ENCODE results near the gene STX8. TPM values are rescaled to one million over a fixed set of nuclear protein-coding genes. Genes with fewer than 3 reads are reported as not detected.

STX8 gene
- total and polyA plus RNA-seq, 9 of the 15 experiments (the other 6 are each of a cell fraction or from before 2014, with no cell fraction given) = 14.6 to 42.5 (median 22.1) TPM

DNA sequence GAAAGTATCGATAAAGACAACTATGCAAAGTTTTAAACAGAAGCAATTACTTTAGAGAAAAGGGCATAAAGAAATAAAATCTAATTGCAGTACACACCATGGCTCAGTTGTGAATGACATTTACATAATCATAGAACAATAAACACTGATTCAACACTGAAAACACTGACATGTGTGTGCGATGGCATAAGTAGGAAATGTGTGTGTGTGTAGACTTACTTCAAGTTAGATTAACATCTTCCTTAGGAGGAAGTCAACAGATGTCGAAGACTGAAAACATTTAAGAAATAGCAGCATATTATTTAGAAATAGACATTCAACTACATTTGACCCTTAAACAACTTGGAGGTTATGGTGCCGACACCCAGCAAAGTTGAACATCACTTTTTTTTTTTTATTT lies 172.4 kb downstream of the STX8 start:
- no peaks in the 10 kb centered on the region for H3K9me3 ChIP-seq (replicated peaks; ENCODE audit: control insufficient read depth, insufficient read depth, low read depth, low read length)
- no peak overlapping the region for H3K4me2 ChIP-seq (ENCODE audit: insufficient read depth, low read length)
- H3K9ac ChIP-seq (ENCODE audit: insufficient read depth in 1 of 2, low read depth in 2 of 2, low read length in 2 of 2) = no peak overlapping the region
- no peak overlapping the region for H3K4me3 ChIP-seq
- ATAC-seq = no peak
- no peaks in the 10 kb centered on the region for H3K79me2 ChIP-seq (ENCODE audit: control insufficient read depth, insufficient read depth, low read length)
- no peak overlapping the region for H3K27ac ChIP-seq (ENCODE audit: extremely low read depth, low read depth, low read length)
- ChIA-PET CTCF (ENCODE audit: low intra/inter-chr PET ratio) (no interaction called here), POLR2A (no interaction called here)
- in situ Hi-C loops (cut with MboI) (no loop called here), intact Hi-C loops (cut with micrococcal nuclease) (loop anchor here (5.0 kb wide), 1 partner anchor 119 kb away; no protein-coding TSS in a partner anchor)
- no peak overlapping the region for H2AFZ ChIP-seq (ENCODE audit: low read depth, low read length)
- 5% methylated on average over 4 of the region's 4 CpGs for WGBS (ENCODE audit: insufficient coverage, low coverage, missing lambda C conversion rate)
- H3K9me1 ChIP-seq (ENCODE audit: control insufficient read depth, insufficient read depth, low read length) = no peaks in the 10 kb centered on the region
- H3K36me3 ChIP-seq (ENCODE audit: control insufficient read depth, insufficient read depth, low read length) = no peaks in the 10 kb centered on the region
- H3K27me3 ChIP-seq (ENCODE audit: control insufficient read depth in 2 of 2, insufficient read depth in 2 of 2, low read length in 2 of 2) = no peaks in the 10 kb centered on the region
- no peak for FAIRE-seq
- TF ChIP-seq SAFB2 (IDR thresholded peaks at IDR 0.05; ENCODE audit: borderline replicate concordance, low read depth, low read length, severe bottlenecking) = no peak
- TF ChIP-seq, protein P1, sequence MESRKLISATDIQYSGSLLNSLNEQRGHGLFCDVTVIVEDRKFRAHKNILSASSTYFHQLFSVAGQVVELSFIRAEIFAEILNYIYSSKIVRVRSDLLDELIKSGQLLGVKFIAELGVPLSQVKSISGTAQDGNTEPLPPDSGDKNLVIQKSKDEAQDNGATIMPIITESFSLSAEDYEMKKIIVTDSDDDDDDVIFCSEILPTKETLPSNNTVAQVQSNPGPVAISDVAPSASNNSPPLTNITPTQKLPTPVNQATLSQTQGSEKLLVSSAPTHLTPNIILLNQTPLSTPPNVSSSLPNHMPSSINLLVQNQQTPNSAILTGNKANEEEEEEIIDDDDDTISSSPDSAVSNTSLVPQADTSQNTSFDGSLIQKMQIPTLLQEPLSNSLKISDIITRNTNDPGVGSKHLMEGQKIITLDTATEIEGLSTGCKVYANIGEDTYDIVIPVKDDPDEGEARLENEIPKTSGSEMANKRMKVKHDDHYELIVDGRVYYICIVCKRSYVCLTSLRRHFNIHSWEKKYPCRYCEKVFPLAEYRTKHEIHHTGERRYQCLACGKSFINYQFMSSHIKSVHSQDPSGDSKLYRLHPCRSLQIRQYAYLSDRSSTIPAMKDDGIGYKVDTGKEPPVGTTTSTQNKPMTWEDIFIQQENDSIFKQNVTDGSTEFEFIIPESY (CRISPR knock-in tag; IDR thresholded peaks at IDR 0.05) = no peak
- TF ChIP-seq, protein P2, sequence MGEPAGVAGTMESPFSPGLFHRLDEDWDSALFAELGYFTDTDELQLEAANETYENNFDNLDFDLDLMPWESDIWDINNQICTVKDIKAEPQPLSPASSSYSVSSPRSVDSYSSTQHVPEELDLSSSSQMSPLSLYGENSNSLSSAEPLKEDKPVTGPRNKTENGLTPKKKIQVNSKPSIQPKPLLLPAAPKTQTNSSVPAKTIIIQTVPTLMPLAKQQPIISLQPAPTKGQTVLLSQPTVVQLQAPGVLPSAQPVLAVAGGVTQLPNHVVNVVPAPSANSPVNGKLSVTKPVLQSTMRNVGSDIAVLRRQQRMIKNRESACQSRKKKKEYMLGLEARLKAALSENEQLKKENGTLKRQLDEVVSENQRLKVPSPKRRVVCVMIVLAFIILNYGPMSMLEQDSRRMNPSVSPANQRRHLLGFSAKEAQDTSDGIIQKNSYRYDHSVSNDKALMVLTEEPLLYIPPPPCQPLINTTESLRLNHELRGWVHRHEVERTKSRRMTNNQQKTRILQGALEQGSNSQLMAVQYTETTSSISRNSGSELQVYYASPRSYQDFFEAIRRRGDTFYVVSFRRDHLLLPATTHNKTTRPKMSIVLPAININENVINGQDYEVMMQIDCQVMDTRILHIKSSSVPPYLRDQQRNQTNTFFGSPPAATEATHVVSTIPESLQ (CRISPR knock-in tag; IDR thresholded peaks at IDR 0.05) = no peak
- BruUV-seq (replicated peaks) = no TSS peak
- H3K4me1 ChIP-seq (replicated peaks in 1 of 2; ENCODE audit: control insufficient read depth in 2 of 2, insufficient read depth in 2 of 2, low read length in 2 of 2) = no peaks in the 10 kb centered on the region
- no peak for DNase-seq (ENCODE audit: extremely low read depth in 1 of 4, low spot score in 3 of 4)
- no peaks in the 10 kb centered on the region for H4K20me1 ChIP-seq (replicated peaks; ENCODE audit: control insufficient read depth, insufficient read depth, low read length)
